Measurements from ENCODE around the gene OLFML1. TPM values are rescaled to one million over a fixed set of nuclear protein-coding genes. Genes with fewer than 3 reads are reported as not detected.

OLFML1 gene
- total and polyA plus RNA-seq, 12 donors = 4.0 to 12.6 (median 6.2) TPM

DNA sequence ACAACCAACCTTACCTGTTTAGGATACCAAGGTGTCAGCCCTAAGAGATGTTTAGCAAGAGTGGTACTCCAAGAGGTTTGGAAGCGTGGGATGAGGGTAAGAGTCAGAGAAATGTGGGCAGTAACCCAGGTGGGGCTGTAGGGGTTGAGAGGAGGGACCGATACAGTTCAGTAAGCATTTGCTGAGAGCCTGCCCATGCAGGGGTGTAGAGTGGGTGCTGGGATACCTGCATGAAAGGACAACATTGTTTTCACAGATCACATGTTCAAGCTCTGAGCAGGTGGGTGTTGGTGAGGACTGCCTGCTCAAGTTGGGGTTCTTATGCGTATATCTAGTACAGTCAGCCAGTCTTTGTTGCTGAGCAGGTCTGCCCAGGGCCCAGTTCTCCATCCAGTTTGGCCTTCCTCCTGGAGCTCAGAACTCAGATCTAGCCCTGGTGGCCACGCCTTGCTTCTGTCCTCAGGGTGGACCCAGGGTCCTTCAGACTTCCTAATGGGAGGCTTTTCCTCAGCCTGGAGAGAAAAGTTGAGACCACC is 43.3 kb downstream of the OLFML1 start:
- H3K4me1 ChIP-seq (replicated peaks in 1 of 2) = peaks cover 9 to 14% of the 10 kb centered on the region in 2 donors
- TF ChIP-seq, protein P1, sequence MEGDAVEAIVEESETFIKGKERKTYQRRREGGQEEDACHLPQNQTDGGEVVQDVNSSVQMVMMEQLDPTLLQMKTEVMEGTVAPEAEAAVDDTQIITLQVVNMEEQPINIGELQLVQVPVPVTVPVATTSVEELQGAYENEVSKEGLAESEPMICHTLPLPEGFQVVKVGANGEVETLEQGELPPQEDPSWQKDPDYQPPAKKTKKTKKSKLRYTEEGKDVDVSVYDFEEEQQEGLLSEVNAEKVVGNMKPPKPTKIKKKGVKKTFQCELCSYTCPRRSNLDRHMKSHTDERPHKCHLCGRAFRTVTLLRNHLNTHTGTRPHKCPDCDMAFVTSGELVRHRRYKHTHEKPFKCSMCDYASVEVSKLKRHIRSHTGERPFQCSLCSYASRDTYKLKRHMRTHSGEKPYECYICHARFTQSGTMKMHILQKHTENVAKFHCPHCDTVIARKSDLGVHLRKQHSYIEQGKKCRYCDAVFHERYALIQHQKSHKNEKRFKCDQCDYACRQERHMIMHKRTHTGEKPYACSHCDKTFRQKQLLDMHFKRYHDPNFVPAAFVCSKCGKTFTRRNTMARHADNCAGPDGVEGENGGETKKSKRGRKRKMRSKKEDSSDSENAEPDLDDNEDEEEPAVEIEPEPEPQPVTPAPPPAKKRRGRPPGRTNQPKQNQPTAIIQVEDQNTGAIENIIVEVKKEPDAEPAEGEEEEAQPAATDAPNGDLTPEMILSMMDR (IDR thresholded peaks at IDR 0.05) = no peak
- TF ChIP-seq POLR2A (IDR thresholded peaks at IDR 0.05) = no peak
- H3K4me3 ChIP-seq = no peak overlapping the region
- DNase-seq = no peak
- no peak overlapping the region for H3K27ac ChIP-seq
- intact Hi-C loops (cut with DNase I) = no loop called here
- no peaks in the 10 kb centered on the region for H3K36me3 ChIP-seq (replicated peaks in 1 of 2)
- H3K9me3 ChIP-seq (replicated peaks in 1 of 3) = no peaks in the 10 kb centered on the region
- no peaks in the 10 kb centered on the region for H3K27me3 ChIP-seq
- 93 to 96% (median 95%) methylated on average over 4 of the region's 4 CpGs for WGBS, 4 donors

DNA sequence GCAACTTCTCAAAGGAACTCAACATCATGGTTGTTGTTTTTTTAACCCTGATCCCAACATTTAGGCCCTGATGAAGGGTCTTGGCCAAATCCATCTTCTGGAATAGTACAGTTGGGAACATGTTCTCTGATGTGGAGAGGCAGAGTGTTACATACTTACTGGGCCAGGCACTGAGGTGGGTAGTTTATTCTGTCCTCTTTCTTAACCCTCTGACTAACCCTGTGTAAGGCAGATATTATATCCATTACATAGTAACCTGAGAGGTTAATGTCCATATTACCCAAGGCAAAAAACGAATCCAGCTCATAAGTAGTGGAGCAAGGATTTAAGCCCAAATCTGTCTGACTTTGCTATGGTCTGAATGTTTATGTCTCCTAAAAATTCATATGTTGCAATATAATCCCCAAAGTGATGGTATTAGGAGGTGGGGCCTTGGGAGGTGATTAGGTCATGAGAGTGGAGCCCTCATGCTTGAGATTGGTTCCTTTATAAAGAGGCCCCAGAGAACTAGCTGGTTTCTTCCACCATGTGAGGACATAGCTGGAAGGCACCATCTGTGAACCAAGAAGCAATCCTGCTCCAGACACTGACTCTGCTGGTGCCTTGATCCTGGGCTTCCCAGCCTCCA is 44.8 kb downstream of the OLFML1 start:
- Histone ChIP-seq H3K4me3 (no peak overlapping the region), H3K4me1 (replicated peaks in 1 of 2) (no peaks in the 10 kb centered on the region), H3K27ac (no peak overlapping the region), H3K9me3 (replicated peaks in 1 of 3) (no peaks in the 10 kb centered on the region), H3K27me3 (no peaks in the 10 kb centered on the region), H3K36me3 (replicated peaks in 1 of 2) (no peaks in the 10 kb centered on the region)
- intact Hi-C loops (cut with DNase I) = no loop called here
- 84 to 100% (median 93%) methylated on average over 1 of the region's 1 CpG for WGBS, 4 donors
- DNase-seq = no peak
- TF ChIP-seq, protein P1 (IDR thresholded peaks at IDR 0.05) = no peak
- TF ChIP-seq POLR2A (IDR thresholded peaks at IDR 0.05) = no peak

DNA sequence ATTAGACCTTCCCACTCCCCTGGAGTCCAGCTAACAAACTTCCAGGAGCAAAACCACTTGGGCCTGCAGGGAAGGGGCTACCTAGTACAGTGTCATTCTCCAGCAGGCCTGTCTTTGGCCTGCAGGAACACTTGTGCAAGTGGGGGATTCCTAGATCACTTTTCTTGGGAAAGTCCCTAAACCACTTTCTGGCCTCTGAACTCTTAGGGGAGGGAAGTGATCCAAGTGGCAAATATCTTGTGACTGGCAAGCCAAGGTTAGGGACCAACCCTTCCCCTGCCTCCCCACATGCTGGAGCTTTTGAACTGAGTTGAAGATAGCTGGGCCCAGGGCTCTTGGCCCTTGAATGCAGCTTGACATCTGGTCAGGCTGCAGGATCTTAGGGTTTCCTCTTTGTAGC is 45.7 kb downstream of the OLFML1 start:
- no peak overlapping the region for H3K27ac ChIP-seq
- intact Hi-C loops (cut with DNase I) = no loop called here
- DNase-seq = no peak
- no peak overlapping the region for H3K4me3 ChIP-seq
- no peaks in the 10 kb centered on the region for H3K27me3 ChIP-seq
- H3K4me1 ChIP-seq (replicated peaks in 1 of 2) = no peaks in the 10 kb centered on the region
- H3K36me3 ChIP-seq (replicated peaks in 1 of 2) = no peaks in the 10 kb centered on the region
- H3K9me3 ChIP-seq (replicated peaks in 1 of 3) = no peaks in the 10 kb centered on the region
- TF ChIP-seq POLR2A (IDR thresholded peaks at IDR 0.05) = no peak
- TF ChIP-seq, protein P1 (IDR thresholded peaks at IDR 0.05) = no peak

DNA sequence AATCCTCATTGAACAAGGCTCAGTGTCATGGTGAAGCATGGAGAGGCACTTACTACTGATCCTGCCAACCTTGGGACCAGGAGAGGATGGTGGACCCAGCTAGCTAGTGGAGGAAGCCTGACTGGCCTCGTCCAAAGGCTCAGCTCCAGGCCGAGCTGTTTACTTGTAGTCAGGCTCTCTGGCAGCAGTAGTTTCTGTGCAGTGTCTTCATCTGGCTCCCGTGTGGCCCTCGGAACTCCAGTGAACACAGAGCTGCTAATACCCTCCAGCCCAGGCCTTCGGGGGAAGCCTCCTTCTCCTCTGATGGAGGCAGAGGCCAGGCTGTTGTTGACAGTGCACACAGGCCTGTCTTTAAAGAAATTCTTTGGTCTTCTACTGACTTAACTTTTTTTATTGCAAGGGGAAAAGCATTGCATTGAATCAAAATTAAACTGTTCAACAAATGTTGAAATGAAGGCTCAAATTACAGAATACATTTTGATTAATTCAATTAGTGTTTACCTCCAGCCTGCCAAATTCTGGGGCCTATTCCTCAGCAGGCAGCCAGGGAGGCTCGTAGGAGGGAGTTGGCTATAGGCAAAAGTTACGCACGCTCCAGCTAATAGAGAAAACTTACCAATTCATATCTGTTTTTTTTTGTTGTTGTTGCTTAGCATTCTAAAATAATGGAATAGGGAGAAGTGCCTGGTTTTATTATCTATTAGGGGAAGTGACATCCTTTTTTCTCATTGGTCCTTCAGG is 47.3 kb downstream of the OLFML1 start:
- H3K9me3 ChIP-seq (replicated peaks in 1 of 3) = no peaks in the 10 kb centered on the region
- WGBS, 4 donors = 85 to 94% (median 92%) methylated on average over 8 of the region's 8 CpGs
- TF ChIP-seq, protein P1 (IDR thresholded peaks at IDR 0.05) = no peak
- TF ChIP-seq POLR2A (IDR thresholded peaks at IDR 0.05) = no peak
- no peaks in the 10 kb centered on the region for H3K27me3 ChIP-seq
- DNase-seq = no peak
- H3K4me3 ChIP-seq = no peak overlapping the region
- no peaks in the 10 kb centered on the region for H3K36me3 ChIP-seq (replicated peaks in 1 of 2)
- intact Hi-C loops (cut with DNase I) = no loop called here
- H3K4me1 ChIP-seq (replicated peaks in 1 of 2) = peaks cover 0 to under 1% of the 10 kb centered on the region in 2 donors
- no peak overlapping the region for H3K27ac ChIP-seq

Data from adrenal gland (tissue), 12 donors.